Prostate gland (tissue), 2 donors: ENCODE data around the gene TRAPPC3. TPM values are rescaled to one million over a fixed set of nuclear protein-coding genes. Genes with fewer than 3 reads are reported as not detected.

Experiments used
- DNase-seq: peaks from one replicate; pipeline ENCODE4 v3.0.0-alpha.2; 2019; ENCODE audit warnings: low spot score
- H3K27ac ChIP-seq, 2 donors: fragments of 200-600 bp; sonication (generic); 2 replicates each; pipeline ENCODE4 v1.5.1; 2017 to 2019
- H3K27me3 ChIP-seq: fragments of 200-600 bp; sonication (generic); replicated peaks from 2 replicates; pipeline ENCODE4 v1.5.1; 2019; ENCODE audit not compliant: insufficient read depth
- H3K36me3 ChIP-seq, 2 donors: fragments of 200-600 bp; sonication (generic); 1 replicate in 1 of 2; 2 replicates in 1 of 2; pipeline versions ENCODE4 v1.5.1 to v1.8.1; 2017 to 2019
- H3K4me1 ChIP-seq: fragments of 200-600 bp; sonication (generic); replicated peaks from 2 replicates; pipeline ENCODE4 v1.5.1; 2019
- H3K4me3 ChIP-seq, 2 donors: fragments of 200-600 bp; sonication (generic); 2 replicates each; pipeline ENCODE4 v1.5.1; 2017 to 2019
- H3K9me3 ChIP-seq: fragments of 200-600 bp; sonication (generic); 2 replicates; pipeline ENCODE4 v1.5.1; 2017
- CTCF ChIP-seq, 4 experiments: fragments of 200-600 bp in 2 of 4; fragments of 450-650 bp in 2 of 4; sonication (generic) in 2 of 4; IDR thresholded peaks; 1 replicate in 3 of 4; 2 replicates in 1 of 4; pipeline ENCODE4 v1.5.1; 2016 to 2019; ENCODE audit warnings: antibody characterized with exemption in 4 of 4, mild to moderate bottlenecking in 2 of 4, moderate library complexity in 2 of 4
- POLR2A ChIP-seq: fragments of 450-650 bp; IDR thresholded peaks from one replicate; pipeline ENCODE4 v1.6.1; 2016; ENCODE audit warnings: antibody characterized with exemption, mild to moderate bottlenecking
- POLR2AphosphoS5 ChIP-seq: sonication (generic); formaldehyde crosslinking; IDR thresholded peaks from one replicate; pipeline ENCODE4 v1.6.1; 2017; ENCODE audit warnings: antibody characterized with exemption
- WGBS: methylation state at CpG from one replicate; pipeline ENCODE4 v1.1.5; 2018; 5-methylcytosine and 5-hydroxymethylcytosine counted together
- intact Hi-C: fragments of 100-400 bp; cut with DNase I; formaldehyde crosslinking; loops from one replicate; pipeline ENCODE4 v1.14.2; 2022
- total RNA-seq, 2 donors: library from RNA; depleted of rRNA; stranded (reverse); fragments of >200 nt; gene quantifications; one replicate each; pipeline ENCODE4 v1.1.0, GENCODE V29; 2016

TRAPPC3 gene
- total RNA-seq, 2 donors from 2014 or later, result 90.0 to 92.5 TPM

DNA sequence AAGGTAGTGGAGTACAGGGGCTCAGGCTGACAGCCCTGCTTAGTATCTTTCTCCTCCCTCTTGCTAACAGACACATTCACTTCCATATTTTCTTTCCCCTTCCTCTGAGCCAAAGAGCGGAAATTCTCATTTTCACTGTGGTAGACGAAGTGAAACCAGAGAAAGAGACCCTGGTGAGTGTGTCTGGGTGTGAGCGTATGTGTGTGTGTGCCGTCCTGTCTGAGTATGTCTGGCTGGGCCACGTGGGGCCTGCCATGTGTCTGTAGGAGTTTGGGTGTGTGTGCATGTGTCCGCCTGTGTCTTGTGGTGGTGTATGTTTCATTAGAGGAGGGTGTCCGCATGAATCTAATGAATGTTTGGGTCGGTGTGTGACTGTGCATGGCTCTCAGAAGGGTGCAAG is 25.9 kb downstream of the TRAPPC3 start:
- Histone ChIP-seq H3K4me1 (no peaks in the 10 kb centered on the region), H3K27ac (no peak overlapping the region), H3K9me3 (no peaks in the 10 kb centered on the region), H3K27me3 (no peaks in the 10 kb centered on the region), H3K36me3 (no peaks in the 10 kb centered on the region), H3K4me3 (no peak overlapping the region)
- intact Hi-C loops, result no loop called here
- DNase-seq, result no peak
- TF ChIP-seq POLR2A (no peak), POLR2AphosphoS5 (no peak), CTCF (IDR thresholded peaks at IDR 0.05) (no peak)
- WGBS, result 70% methylated on average over 8 of the region's 8 CpGs

- no peak for DNase-seq
- no peak overlapping the region for H3K27ac ChIP-seq
- WGBS, result 85% methylated on average over 12 of the region's 12 CpGs
- H3K4me1 ChIP-seq, result no peaks in the 10 kb centered on the region
- no peaks in the 10 kb centered on the region for H3K27me3 ChIP-seq
- no peaks in the 10 kb centered on the region for H3K36me3 ChIP-seq
- no peaks in the 10 kb centered on the region for H3K9me3 ChIP-seq
- H3K4me3 ChIP-seq, result no peak overlapping the region
- intact Hi-C loops, result no loop called here
- TF ChIP-seq POLR2A (no peak), CTCF (IDR thresholded peaks at IDR 0.05) (no peak), POLR2AphosphoS5 (no peak)
Observed at GRCh38 chr1:36122062-36123030, 26.9 kb downstream of the TRAPPC3 start.

DNA sequence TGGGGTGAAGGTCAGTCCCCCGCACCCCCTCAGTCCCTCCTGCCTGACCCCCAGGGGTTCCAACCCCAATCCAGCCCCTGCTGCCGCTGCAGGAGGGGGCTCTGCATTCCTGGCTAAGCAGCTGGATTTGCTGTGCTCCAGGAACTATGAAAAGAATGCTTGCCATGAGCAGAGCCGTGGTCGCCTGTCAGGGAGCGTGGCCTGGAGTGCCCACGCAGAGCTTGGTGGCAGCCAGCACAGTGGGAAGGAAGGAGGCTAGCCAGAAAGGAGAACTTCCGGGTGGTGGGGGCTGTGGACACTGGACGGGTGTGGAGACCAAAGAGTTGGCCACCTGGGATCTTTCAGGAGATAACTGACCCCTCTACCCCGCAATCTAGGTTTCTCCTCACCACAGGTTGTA is 29.8 kb downstream of the TRAPPC3 start:
- intact Hi-C loops, result no loop called here
- no peaks in the 10 kb centered on the region for H3K4me1 ChIP-seq
- TF ChIP-seq POLR2A (no peak), POLR2AphosphoS5 (no peak), CTCF (IDR thresholded peaks at IDR 0.05) (no peak)
- H3K4me3 ChIP-seq, result no peak overlapping the region
- no peak for DNase-seq
- no peaks in the 10 kb centered on the region for H3K36me3 ChIP-seq
- 43% methylated on average over 9 of the region's 9 CpGs for WGBS
- no peak overlapping the region for H3K27ac ChIP-seq
- no peaks in the 10 kb centered on the region for H3K9me3 ChIP-seq
- no peaks in the 10 kb centered on the region for H3K27me3 ChIP-seq

DNA sequence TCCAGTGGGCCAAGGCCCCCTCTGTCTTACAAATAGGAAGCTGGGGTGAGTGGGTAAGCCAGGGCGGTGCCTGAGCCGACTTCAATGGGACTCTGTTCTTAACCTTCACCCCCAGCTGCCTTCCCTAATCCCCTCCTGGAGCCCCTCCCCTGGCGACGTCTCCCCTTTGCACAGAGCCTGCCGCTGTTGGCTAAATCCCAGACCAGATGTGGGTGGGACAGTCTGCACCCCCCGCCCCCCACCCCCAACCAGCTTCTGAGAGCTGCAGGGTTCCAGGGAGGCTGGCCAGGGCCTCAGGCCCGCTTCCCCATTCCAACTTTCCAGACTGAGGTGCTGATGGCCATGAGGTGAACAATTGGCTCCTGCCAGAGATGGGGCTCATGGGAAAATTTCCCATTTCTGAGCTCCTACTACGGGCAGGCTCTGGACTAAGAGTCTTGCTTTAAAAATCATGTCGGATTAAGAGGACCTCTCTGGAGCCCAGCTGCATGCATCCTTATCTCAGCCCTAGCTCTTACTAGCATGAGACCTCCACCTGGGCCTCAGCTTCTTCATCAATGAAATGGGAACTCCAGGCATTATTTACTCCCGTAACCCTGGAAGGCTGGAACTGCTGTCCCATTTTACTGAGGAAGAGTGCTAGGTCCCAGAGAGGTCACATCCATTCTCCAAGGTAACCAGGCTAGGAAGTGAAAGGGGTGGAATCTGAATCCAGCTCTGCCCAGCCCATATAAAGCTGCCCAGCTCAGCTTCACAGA is 30.7 kb downstream of the TRAPPC3 start:
- intact Hi-C loops, result no loop called here
- no peak overlapping the region for H3K4me3 ChIP-seq
- no peak for DNase-seq
- no peaks in the 10 kb centered on the region for H3K36me3 ChIP-seq
- no peak for TF ChIP-seq POLR2A
- no peak for TF ChIP-seq CTCF (IDR thresholded peaks at IDR 0.05)
- TF ChIP-seq POLR2AphosphoS5, result no peak
- H3K4me1 ChIP-seq, result no peaks in the 10 kb centered on the region
- 79% methylated on average over 10 of the region's 10 CpGs for WGBS
- no peaks in the 10 kb centered on the region for H3K9me3 ChIP-seq
- H3K27ac ChIP-seq, result no peak overlapping the region
- no peaks in the 10 kb centered on the region for H3K27me3 ChIP-seq
